ENCODE results near the gene RABGGTB.
"Not testable (repeated sequence)": the region's sequence is repeated elsewhere in the genome, so short reads cannot be mapped to it uniquely, and the experiment has no call there.

GRCh38 chr1:75810113-75810512 is 24.1 kb downstream of the RABGGTB start:
- TF ChIP-seq, protein P1, sequence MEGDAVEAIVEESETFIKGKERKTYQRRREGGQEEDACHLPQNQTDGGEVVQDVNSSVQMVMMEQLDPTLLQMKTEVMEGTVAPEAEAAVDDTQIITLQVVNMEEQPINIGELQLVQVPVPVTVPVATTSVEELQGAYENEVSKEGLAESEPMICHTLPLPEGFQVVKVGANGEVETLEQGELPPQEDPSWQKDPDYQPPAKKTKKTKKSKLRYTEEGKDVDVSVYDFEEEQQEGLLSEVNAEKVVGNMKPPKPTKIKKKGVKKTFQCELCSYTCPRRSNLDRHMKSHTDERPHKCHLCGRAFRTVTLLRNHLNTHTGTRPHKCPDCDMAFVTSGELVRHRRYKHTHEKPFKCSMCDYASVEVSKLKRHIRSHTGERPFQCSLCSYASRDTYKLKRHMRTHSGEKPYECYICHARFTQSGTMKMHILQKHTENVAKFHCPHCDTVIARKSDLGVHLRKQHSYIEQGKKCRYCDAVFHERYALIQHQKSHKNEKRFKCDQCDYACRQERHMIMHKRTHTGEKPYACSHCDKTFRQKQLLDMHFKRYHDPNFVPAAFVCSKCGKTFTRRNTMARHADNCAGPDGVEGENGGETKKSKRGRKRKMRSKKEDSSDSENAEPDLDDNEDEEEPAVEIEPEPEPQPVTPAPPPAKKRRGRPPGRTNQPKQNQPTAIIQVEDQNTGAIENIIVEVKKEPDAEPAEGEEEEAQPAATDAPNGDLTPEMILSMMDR (conservative IDR thresholded peaks at IDR 0.05): not testable (repeated sequence)
- TF ChIP-seq ZFX (IDR thresholded peaks at IDR 0.05): not testable (repeated sequence)
